Prostate gland (tissue), 2 donors: ENCODE measurements around the gene IL36B. TPM values are rescaled to one million over a fixed set of nuclear protein-coding genes. Genes with fewer than 3 reads are reported as not detected.

Source experiments
- DNase-seq: peaks from one replicate; pipeline ENCODE4 v3.0.0-alpha.2; 2019; ENCODE audit warnings: low spot score
- H3K27ac ChIP-seq, 2 donors: fragments of 200-600 bp; sonication (generic); 2 replicates each; pipeline ENCODE4 v1.5.1; 2017 to 2019
- H3K27me3 ChIP-seq: fragments of 200-600 bp; sonication (generic); replicated peaks from 2 replicates; pipeline ENCODE4 v1.5.1; 2019; ENCODE audit not compliant: insufficient read depth
- H3K36me3 ChIP-seq, 2 donors: fragments of 200-600 bp; sonication (generic); 1 replicate in 1 of 2; 2 replicates in 1 of 2; pipeline versions ENCODE4 v1.5.1 to v1.8.1; 2017 to 2019
- H3K4me1 ChIP-seq: fragments of 200-600 bp; sonication (generic); replicated peaks from 2 replicates; pipeline ENCODE4 v1.5.1; 2019
- H3K4me3 ChIP-seq, 2 donors: fragments of 200-600 bp; sonication (generic); 2 replicates each; pipeline ENCODE4 v1.5.1; 2017 to 2019
- H3K9me3 ChIP-seq: fragments of 200-600 bp; sonication (generic); 2 replicates; pipeline ENCODE4 v1.5.1; 2017
- POLR2A ChIP-seq: fragments of 450-650 bp; IDR thresholded peaks from one replicate; pipeline ENCODE4 v1.6.1; 2016; ENCODE audit warnings: antibody characterized with exemption, mild to moderate bottlenecking
- POLR2AphosphoS5 ChIP-seq: sonication (generic); formaldehyde crosslinking; IDR thresholded peaks from one replicate; pipeline ENCODE4 v1.6.1; 2017; ENCODE audit warnings: antibody characterized with exemption
- WGBS: methylation state at CpG from one replicate; pipeline ENCODE4 v1.1.5; 2018; 5-methylcytosine and 5-hydroxymethylcytosine counted together
- intact Hi-C: fragments of 100-400 bp; cut with DNase I; formaldehyde crosslinking; loops from one replicate; pipeline ENCODE4 v1.14.2; 2022
- total RNA-seq, 2 donors: library from RNA; depleted of rRNA; stranded (reverse); fragments of >200 nt; gene quantifications; one replicate each; pipeline ENCODE4 v1.1.0, GENCODE V29; 2016
- TF ChIP-seq, protein P1 (sequence below), 4 experiments: fragments of 200-600 bp in 2 of 4; fragments of 450-650 bp in 2 of 4; sonication (generic) in 2 of 4; IDR thresholded peaks; 1 replicate in 3 of 4; 2 replicates in 1 of 4; pipeline ENCODE4 v1.5.1; 2016 to 2019; ENCODE audit warnings: antibody characterized with exemption in 4 of 4, mild to moderate bottlenecking in 2 of 4, moderate library complexity in 2 of 4

Gene IL36B
- total RNA-seq, 2 donors from 2014 or later = not detected

DNA sequence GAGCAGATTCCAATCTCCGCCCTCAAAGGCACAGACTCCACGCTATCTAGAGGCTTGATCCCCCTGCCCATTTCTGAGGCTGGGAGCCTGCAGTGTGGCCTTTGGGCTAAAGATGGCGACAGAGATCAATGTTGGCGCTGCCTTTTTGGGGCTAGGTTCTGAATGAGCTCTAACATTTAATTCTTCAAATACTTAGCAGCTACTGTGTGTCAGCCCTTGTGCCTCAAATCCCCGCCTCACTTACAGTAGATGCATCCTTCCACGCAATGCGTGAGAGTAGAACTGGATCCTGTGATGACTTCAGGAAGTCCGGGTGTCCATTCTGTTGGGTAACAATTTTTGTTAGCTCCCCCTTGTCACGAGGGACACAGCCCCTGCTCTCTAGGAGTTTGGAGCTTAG is 27.5 kb upstream of the IL36B start:
- no peaks in the 10 kb centered on the region for H3K36me3 ChIP-seq
- no peak overlapping the region for H3K27ac ChIP-seq
- no peak overlapping the region for H3K4me3 ChIP-seq
- intact Hi-C loops = no loop called here
- 49% methylated on average over 9 of the region's 9 CpGs for WGBS
- peak; percentile 22 for DNase-seq
- peaks cover 3% of the 10 kb centered on the region for H3K4me1 ChIP-seq
- TF ChIP-seq, protein P1, sequence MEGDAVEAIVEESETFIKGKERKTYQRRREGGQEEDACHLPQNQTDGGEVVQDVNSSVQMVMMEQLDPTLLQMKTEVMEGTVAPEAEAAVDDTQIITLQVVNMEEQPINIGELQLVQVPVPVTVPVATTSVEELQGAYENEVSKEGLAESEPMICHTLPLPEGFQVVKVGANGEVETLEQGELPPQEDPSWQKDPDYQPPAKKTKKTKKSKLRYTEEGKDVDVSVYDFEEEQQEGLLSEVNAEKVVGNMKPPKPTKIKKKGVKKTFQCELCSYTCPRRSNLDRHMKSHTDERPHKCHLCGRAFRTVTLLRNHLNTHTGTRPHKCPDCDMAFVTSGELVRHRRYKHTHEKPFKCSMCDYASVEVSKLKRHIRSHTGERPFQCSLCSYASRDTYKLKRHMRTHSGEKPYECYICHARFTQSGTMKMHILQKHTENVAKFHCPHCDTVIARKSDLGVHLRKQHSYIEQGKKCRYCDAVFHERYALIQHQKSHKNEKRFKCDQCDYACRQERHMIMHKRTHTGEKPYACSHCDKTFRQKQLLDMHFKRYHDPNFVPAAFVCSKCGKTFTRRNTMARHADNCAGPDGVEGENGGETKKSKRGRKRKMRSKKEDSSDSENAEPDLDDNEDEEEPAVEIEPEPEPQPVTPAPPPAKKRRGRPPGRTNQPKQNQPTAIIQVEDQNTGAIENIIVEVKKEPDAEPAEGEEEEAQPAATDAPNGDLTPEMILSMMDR (IDR thresholded peaks at IDR 0.05) = peak in 2 of 4 experiments; percentile 56 to 66
- TF ChIP-seq POLR2A = no peak
- H3K9me3 ChIP-seq = no peaks in the 10 kb centered on the region
- H3K27me3 ChIP-seq = no peaks in the 10 kb centered on the region

- Histone ChIP-seq H3K4me3 (no peak overlapping the region), H3K36me3 (no peaks in the 10 kb centered on the region), H3K27ac (no peak overlapping the region), H3K27me3 (no peaks in the 10 kb centered on the region), H3K9me3 (no peaks in the 10 kb centered on the region), H3K4me1 (peaks cover 3% of the 10 kb centered on the region)
- intact Hi-C loops = no loop called here
- 46% methylated on average over 4 of the region's 4 CpGs for WGBS
- DNase-seq = peak; percentile 22
- TF ChIP-seq POLR2A (no peak), POLR2AphosphoS5 (peak; percentile 8)
- TF ChIP-seq, protein P1 (IDR thresholded peaks at IDR 0.05) = no peak
These were observed 26.5 kb upstream of the IL36B start for GRCh38 chr2:113079131-113079530.

DNA sequence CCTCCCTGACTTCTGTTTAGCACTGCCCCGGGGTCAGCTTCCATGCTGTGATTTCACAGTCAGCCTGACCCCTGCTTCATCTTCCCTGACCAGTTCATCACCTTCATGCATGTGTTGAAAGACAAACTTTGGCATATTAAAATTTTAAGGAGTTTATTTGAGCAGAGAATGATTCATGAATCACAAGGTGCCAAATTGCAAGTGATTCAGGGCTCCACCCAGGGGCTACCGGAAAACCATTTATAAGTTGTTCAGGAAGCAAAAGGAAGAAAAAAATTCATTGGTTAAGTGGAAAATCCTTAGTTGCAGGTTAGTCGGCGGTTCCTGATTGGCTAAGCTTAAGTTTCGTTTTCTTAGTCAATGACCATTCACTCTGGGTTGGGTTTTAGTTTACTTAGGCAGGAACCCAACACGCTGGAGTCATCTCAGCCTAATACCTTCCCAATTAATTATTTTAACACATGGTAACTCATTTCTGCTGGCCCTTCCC is 25.7 kb upstream of the IL36B start:
- TF ChIP-seq, protein P1 (IDR thresholded peaks at IDR 0.05) = no peak
- TF ChIP-seq POLR2A (no peak), POLR2AphosphoS5 (peak; percentile 17)
- Histone ChIP-seq H3K4me1 (peaks cover 3% of the 10 kb centered on the region), H3K4me3 (no peak overlapping the region), H3K27me3 (no peaks in the 10 kb centered on the region), H3K9me3 (no peaks in the 10 kb centered on the region), H3K27ac (no peak overlapping the region), H3K36me3 (no peaks in the 10 kb centered on the region)
- 35% methylated on average over 6 of the region's 6 CpGs for WGBS
- intact Hi-C loops = no loop called here
- peak; percentile 13 for DNase-seq

DNA sequence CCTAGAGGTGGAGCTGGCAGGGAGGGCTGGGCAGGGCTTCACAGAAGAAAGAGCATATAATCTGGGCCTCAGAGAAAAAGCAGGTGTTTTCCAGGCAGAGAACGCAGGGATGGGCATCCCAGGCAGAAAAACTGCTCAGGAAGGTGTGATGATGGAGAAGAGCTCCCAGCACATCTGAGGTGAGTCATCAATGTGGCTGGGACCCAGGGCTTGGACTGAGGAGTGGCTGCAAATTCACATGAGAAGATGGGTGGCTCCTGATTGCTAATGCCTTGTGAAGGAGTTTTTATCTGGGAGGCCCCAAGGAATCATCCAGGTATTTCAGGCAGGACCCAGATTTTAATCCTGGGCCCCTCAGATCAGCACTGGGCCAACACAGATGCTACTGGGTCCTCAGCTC is 25.3 kb upstream of the IL36B start:
- 71% methylated on average over 1 of the region's 1 CpG for WGBS
- DNase-seq = peak; percentile 16

More for the DNA sequence above, 25.3 kb upstream of the IL36B start:
- Histone ChIP-seq H3K9me3 (no peaks in the 10 kb centered on the region), H3K27ac (no peak overlapping the region), H3K27me3 (no peaks in the 10 kb centered on the region), H3K4me1 (peaks cover 3% of the 10 kb centered on the region), H3K4me3 (no peak overlapping the region), H3K36me3 (no peaks in the 10 kb centered on the region)
- intact Hi-C loops = no loop called here
- TF ChIP-seq POLR2AphosphoS5 (no peak), POLR2A (no peak)
- TF ChIP-seq, protein P1 (IDR thresholded peaks at IDR 0.05) = no peak
